ENCODE data around the gene CHERP. TPM values are rescaled to one million over a fixed set of nuclear protein-coding genes. Genes with fewer than 3 reads are reported as not detected.
A peak's percentile ranks its signal among the peaks of the same experiment; 100 is the strongest.
"Not testable (repeated sequence)": the region's sequence is repeated elsewhere in the genome, so short reads cannot be mapped to it uniquely, and the experiment has no call there.

CHERP gene
- total and polyA plus RNA-seq, 12 donors, result 2.9 to 50.7 (median 19.0) TPM

- no peak overlapping the region for H3K27ac ChIP-seq
- no peaks in the 10 kb centered on the region for H3K36me3 ChIP-seq (replicated peaks in 1 of 2)
- WGBS, 4 donors, result 78 to 91% (median 85%) methylated on average over 7 of the region's 7 CpGs
These were observed 59.5 kb downstream of the CHERP start for GRCh38 chr19:16482745-16483144.

GRCh38 chr19:16477311-16477710 lies 64.9 kb downstream of the CHERP start:
- intact Hi-C loops (cut with DNase I), result no loop called here
- no peak overlapping the region for H3K27ac ChIP-seq
- 92 to 100% (median 98%) methylated on average over 1 of the region's 1 CpG for WGBS, 4 donors
- DNase-seq, result no peak
- no peak overlapping the region for H3K4me3 ChIP-seq
- H3K27me3 ChIP-seq, result no peaks in the 10 kb centered on the region
- no peaks in the 10 kb centered on the region for H3K36me3 ChIP-seq (replicated peaks in 1 of 2)
- TF ChIP-seq POLR2A (IDR thresholded peaks at IDR 0.05), result no peak
- TF ChIP-seq CTCF (IDR thresholded peaks at IDR 0.05), result no peak
- H3K4me1 ChIP-seq (replicated peaks in 1 of 2), result no peaks in the 10 kb centered on the region
- peaks cover 0 to 5% (median 0%) of the 10 kb centered on the region in 3 donors for H3K9me3 ChIP-seq (replicated peaks in 1 of 3)

More at GRCh38 chr19:16482745-16483144, 59.5 kb downstream of the CHERP start:
- no peak for DNase-seq
- Histone ChIP-seq H3K4me3 (no peak overlapping the region), H3K9me3 (replicated peaks in 1 of 3) (no peaks in the 10 kb centered on the region), H3K4me1 (replicated peaks in 1 of 2) (no peaks in the 10 kb centered on the region), H3K27me3 (no peaks in the 10 kb centered on the region)
- TF ChIP-seq POLR2A (IDR thresholded peaks at IDR 0.05), result no peak
- intact Hi-C loops (cut with DNase I), result no loop called here

DNA sequence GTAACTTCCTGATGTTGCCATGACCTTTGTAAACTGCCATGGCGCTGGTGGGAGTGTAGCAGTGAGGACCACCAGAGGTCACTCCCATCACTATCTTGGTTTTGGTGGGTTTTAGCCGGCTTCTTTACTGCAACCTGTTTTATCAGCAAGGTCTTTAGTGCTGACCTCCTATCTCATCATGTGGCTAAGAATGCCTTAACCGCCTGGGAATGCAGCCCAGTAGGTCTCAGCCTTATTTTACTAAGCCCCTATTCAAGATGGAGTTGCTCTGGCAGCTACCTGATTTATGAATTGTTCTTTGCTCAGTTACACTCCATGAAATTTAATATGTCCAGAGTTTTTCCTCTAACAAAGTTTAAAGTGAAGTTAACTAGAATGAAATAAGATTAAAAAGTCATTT lies 65.8 kb downstream of the CHERP start:
- DNase-seq, result no peak
- Histone ChIP-seq H3K4me3 (no peak overlapping the region), H3K9me3 (replicated peaks in 1 of 3) (peaks cover 0 to 5% (median 0%) of the 10 kb centered on the region in 3 donors), H3K27me3 (no peaks in the 10 kb centered on the region), H3K27ac (no peak overlapping the region), H3K4me1 (replicated peaks in 1 of 2) (no peaks in the 10 kb centered on the region), H3K36me3 (replicated peaks in 1 of 2) (no peaks in the 10 kb centered on the region)
- TF ChIP-seq CTCF (IDR thresholded peaks at IDR 0.05) (no peak), POLR2A (IDR thresholded peaks at IDR 0.05) (no peak)
- intact Hi-C loops (cut with DNase I), result no loop called here
- WGBS, 4 donors, result 34 to 66% (median 49%) methylated on average over 3 of the region's 3 CpGs

- Histone ChIP-seq H3K36me3 (replicated peaks in 1 of 2) (no peaks in the 10 kb centered on the region), H3K9me3 (replicated peaks in 1 of 3) (peaks cover 0 to 5% (median 0%) of the 10 kb centered on the region in 3 donors), H3K27ac (no peak overlapping the region), H3K4me1 (replicated peaks in 1 of 2) (peaks cover 10 to 21% of the 10 kb centered on the region in 2 donors), H3K27me3 (no peaks in the 10 kb centered on the region), H3K4me3 (no peak overlapping the region)
- WGBS, 4 donors, result 88 to 95% (median 90%) methylated on average over 13 of the region's 13 CpGs
- no peak for TF ChIP-seq CTCF (IDR thresholded peaks at IDR 0.05)
- DNase-seq, result no peak
- intact Hi-C loops (cut with DNase I), result no loop called here
These were observed 68.3 kb downstream of the CHERP start for GRCh38 chr19:16473875-16474392.

DNA sequence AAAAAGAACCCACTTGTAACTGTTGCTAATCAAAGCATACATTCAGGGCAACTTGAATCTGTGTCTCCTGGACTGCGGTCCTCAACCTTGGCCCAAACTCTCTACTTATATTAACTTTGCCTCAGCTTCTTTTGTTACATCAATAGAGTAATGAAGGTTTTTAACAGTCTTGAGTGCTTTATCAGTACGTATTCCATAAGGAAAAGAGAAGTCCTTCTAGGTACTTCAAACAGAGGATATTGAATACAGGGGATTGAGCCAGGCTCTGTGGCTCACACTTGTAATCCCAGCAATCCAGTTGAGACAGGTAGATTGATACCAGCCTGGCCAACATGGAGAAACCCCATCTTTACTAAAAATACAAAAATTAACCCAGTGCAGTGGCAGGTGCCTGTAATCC lies 69.2 kb downstream of the CHERP start:
- Histone ChIP-seq H3K4me3 (no peak overlapping the region), H3K4me1 (replicated peaks in 1 of 2) (peaks cover 10 to 21% of the 10 kb centered on the region in 2 donors), H3K27me3 (no peaks in the 10 kb centered on the region), H3K9me3 (replicated peaks in 1 of 3) (peaks cover 0 to 5% (median 0%) of the 10 kb centered on the region in 3 donors), H3K36me3 (replicated peaks in 1 of 2) (no peaks in the 10 kb centered on the region), H3K27ac (no peak overlapping the region)
- no peak for DNase-seq
- 74 to 100% (median 95%) methylated on average over 2 of the region's 2 CpGs for WGBS, 4 donors
- TF ChIP-seq CTCF (IDR thresholded peaks at IDR 0.05) (no peak), POLR2A (IDR thresholded peaks at IDR 0.05) (no peak)
- intact Hi-C loops (cut with DNase I), result no loop called here

DNA sequence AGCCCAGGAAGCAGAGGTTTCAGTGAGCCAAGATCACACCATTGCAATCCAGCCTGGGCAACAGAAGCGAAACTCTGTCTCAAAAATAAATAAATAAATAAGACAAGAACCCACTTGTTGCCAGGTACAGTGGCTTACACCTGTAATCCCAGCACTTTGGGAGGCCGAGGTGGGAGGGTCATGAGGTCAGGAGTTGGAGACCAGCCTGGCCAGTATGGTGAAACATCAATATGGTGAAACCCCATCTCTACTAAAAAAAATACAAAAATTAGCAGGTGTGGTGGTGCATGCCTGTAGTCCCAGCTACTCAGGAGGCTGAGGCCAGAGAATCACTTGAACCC lies 69.7 kb downstream of the CHERP start:
- peak overlapping the region; percentile 33 to 97 (median 85) for H3K27ac ChIP-seq

More for the DNA sequence above, 69.7 kb downstream of the CHERP start:
- WGBS, 4 donors, result 54 to 78% (median 63%) methylated on average over 2 of the region's 2 CpGs
- intact Hi-C loops (cut with DNase I); H3K9me3 ChIP-seq (replicated peaks in 1 of 3); H3K27me3 ChIP-seq; DNase-seq; H3K36me3 ChIP-seq (replicated peaks in 1 of 2): not testable (repeated sequence)
- H3K4me1 ChIP-seq (replicated peaks in 1 of 2), result peaks cover 10 to 21% of the 10 kb centered on the region in 2 donors
- peak overlapping the region in 2 of 4 donors; percentile 71 to 99 for H3K4me3 ChIP-seq

Measured in adrenal gland (tissue), 12 donors.